ENCODE data around the gene HTD2. TPM values are rescaled to one million over a fixed set of nuclear protein-coding genes. Genes with fewer than 3 reads are reported as not detected.

The HTD2 gene
- 10 to 100 TPM; 10.6 to 19.6 (median 11.1) TPM for total RNA-seq

GRCh38 chr3:58305882-58306711, at the start of gene HTD2, which contains the start of gene RPP14:
HTD2 (plus strand) TSS chr3:58306520; CDS start chr3:58317614, 11,094 bp downstream.
RPP14 (plus strand) TSS chr3:58306245; CDS start chr3:58310330, 4,085 bp downstream.
- DNase-seq (ENCODE audit: low spot score in 2 of 2) = peak; percentile 97 to 99
- Histone ChIP-seq H3K4me1 (peaks cover 7 to 19% of the 10 kb centered on the region in 2 donors), H3K36me3 (no peaks in the 10 kb centered on the region), H3K4me3 (peak within 1 kb of the TSS; percentile 79 to 85 (median 83)), H3K9me3 (no peaks in the 10 kb centered on the region), H3K27me3 (no peaks in the 10 kb centered on the region), H3K27ac (peak within 1 kb of the TSS; percentile 99)
- intact Hi-C loops (cut with DNase I; ENCODE audit: low total_unique reads) = no loop called here
- TF ChIP-seq CTCF (IDR thresholded peaks at IDR 0.05) (peak; percentile 92 to 97 (median 96)), POLR2AphosphoS5 (IDR thresholded peaks at IDR 0.05) (peak; percentile 77 to 94 (median 91)), POLR2A (IDR thresholded peaks at IDR 0.05) (peak; percentile 41)

DNA sequence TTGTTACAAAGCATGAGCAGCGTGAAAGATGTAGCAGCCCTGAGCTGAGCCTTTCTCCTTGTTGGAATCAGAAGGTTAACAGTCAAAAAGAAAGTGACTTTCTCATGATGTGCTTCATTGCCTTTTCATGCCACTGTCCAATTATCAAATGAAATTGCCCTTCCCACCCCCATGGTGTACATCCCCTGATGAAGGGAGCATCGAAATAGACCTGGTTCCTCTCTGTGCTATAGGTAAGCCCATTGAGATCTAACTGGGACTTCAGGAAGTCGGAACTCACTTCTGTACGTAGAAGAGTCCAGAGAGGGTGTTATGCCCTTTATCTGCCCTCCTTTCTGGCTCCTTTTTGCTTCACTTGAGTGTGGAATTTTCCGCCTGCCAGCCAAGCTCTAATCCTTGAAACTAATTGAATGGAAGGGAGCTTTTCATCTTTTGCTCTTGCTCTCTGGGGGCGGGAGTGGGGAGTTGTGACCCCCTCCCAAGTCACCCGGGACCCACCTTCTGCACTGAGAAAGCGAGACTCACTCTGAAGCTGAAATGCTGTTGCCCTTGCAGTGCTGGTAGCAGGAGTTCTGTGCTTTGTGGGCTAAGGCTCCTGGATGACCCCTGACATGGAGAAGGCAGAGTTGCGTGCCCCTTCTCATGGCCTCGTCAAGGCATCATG, 47.8 kb upstream of the HTD2 start:
- intact Hi-C loops (cut with DNase I; ENCODE audit: low total_unique reads) = no loop called here
- no peak for TF ChIP-seq POLR2A (IDR thresholded peaks at IDR 0.05)
- TF ChIP-seq POLR2AphosphoS5 (IDR thresholded peaks at IDR 0.05) = no peak
- no peak for TF ChIP-seq CTCF (IDR thresholded peaks at IDR 0.05)
- no peak overlapping the region for H3K4me3 ChIP-seq
- H3K4me1 ChIP-seq = no peaks in the 10 kb centered on the region
- no peak overlapping the region for H3K27ac ChIP-seq
- no peaks in the 10 kb centered on the region for H3K27me3 ChIP-seq
- H3K36me3 ChIP-seq = no peaks in the 10 kb centered on the region
- no peak for DNase-seq (ENCODE audit: low spot score in 2 of 2)
- no peaks in the 10 kb centered on the region for H3K9me3 ChIP-seq

- Histone ChIP-seq H3K27ac (no peak overlapping the region), H3K4me1 (no peaks in the 10 kb centered on the region), H3K36me3 (no peaks in the 10 kb centered on the region), H3K4me3 (no peak overlapping the region), H3K27me3 (no peaks in the 10 kb centered on the region), H3K9me3 (no peaks in the 10 kb centered on the region)
- intact Hi-C loops (cut with DNase I; ENCODE audit: low total_unique reads) = no loop called here
- no peak for TF ChIP-seq POLR2AphosphoS5 (IDR thresholded peaks at IDR 0.05)
- no peak for TF ChIP-seq POLR2A (IDR thresholded peaks at IDR 0.05)
- no peak for TF ChIP-seq CTCF (IDR thresholded peaks at IDR 0.05)
- no peak for DNase-seq (ENCODE audit: low spot score in 2 of 2)
Observed at GRCh38 chr3:58260261-58260731, 46.0 kb upstream of the HTD2 start.

- Histone ChIP-seq H3K27ac (no peak overlapping the region), H3K4me1 (no peaks in the 10 kb centered on the region), H3K27me3 (no peaks in the 10 kb centered on the region), H3K4me3 (no peak overlapping the region), H3K9me3 (no peaks in the 10 kb centered on the region), H3K36me3 (no peaks in the 10 kb centered on the region)
- intact Hi-C loops (cut with DNase I; ENCODE audit: low total_unique reads) = no loop called here
- DNase-seq (ENCODE audit: low spot score in 2 of 2) = no peak
- TF ChIP-seq CTCF (IDR thresholded peaks at IDR 0.05) (no peak), POLR2A (IDR thresholded peaks at IDR 0.05) (no peak), POLR2AphosphoS5 (IDR thresholded peaks at IDR 0.05) (no peak)
Observed at GRCh38 chr3:58260733-58261132, 45.6 kb upstream of the HTD2 start.
